Activated naive CD4-positive, alpha-beta T cell treated with anti-CD3 and anti-CD28 coated beads, Interleukin-2, amount 50 U/mL, for 16 hours (primary cell): ENCODE results near the gene ATP9A.
"Not testable (repeated sequence)": the region's sequence is repeated elsewhere in the genome, so short reads cannot be mapped to it uniquely, and the experiment has no call there.

Experiments
- DNase-seq: peaks from one replicate; pipeline ENCODE4 v3.0.0-alpha.2; 2020

Gene ATP9A

GRCh38 chr20:51725584-51726176 lies 42.5 kb downstream of the ATP9A start:
- DNase-seq = no peak

- not testable (repeated sequence) for DNase-seq
Observed at GRCh38 chr20:51723026-51723425, 45.2 kb downstream of the ATP9A start.

- DNase-seq = not testable (repeated sequence)
Observed at GRCh38 chr20:51722246-51722645, 45.9 kb downstream of the ATP9A start.

GRCh38 chr20:51720854-51721253 lies 47.3 kb downstream of the ATP9A start:
- no peak for DNase-seq

GRCh38 chr20:51720384-51720783 lies 47.8 kb downstream of the ATP9A start:
- no peak for DNase-seq

- no peak for DNase-seq
Observed at GRCh38 chr20:51715856-51716185, 52.4 kb downstream of the ATP9A start.

- no peak for DNase-seq
Observed at GRCh38 chr20:51715163-51715855, 52.9 kb downstream of the ATP9A start.

GRCh38 chr20:51713213-51713598 lies 55.0 kb downstream of the ATP9A start:
- DNase-seq = no peak

GRCh38 chr20:51712501-51713212 lies 55.5 kb downstream of the ATP9A start:
- no peak for DNase-seq

- DNase-seq = no peak
Observed at GRCh38 chr20:51711426-51711825, 56.8 kb downstream of the ATP9A start.

- no peak for DNase-seq
Observed at GRCh38 chr20:51710361-51710894, 57.8 kb downstream of the ATP9A start.

GRCh38 chr20:51705400-51705799 lies 62.8 kb downstream of the ATP9A start:
- DNase-seq = no peak

- no peak for DNase-seq
Observed at GRCh38 chr20:51703400-51704287, 64.5 kb downstream of the ATP9A start.

GRCh38 chr20:51702556-51702955 lies 65.6 kb downstream of the ATP9A start:
- DNase-seq = no peak

- no peak for DNase-seq
Observed at GRCh38 chr20:51700809-51701285, 67.3 kb downstream of the ATP9A start.

GRCh38 chr20:51698252-51698651 lies 69.9 kb downstream of the ATP9A start:
- no peak for DNase-seq

- no peak for DNase-seq
Observed at GRCh38 chr20:51697096-51697826, 70.9 kb downstream of the ATP9A start.

- DNase-seq = no peak
Observed at GRCh38 chr20:51696304-51697071, 71.7 kb downstream of the ATP9A start.

- no peak for DNase-seq
Observed at GRCh38 chr20:51695574-51696303, 72.5 kb downstream of the ATP9A start.

GRCh38 chr20:51692806-51693400 lies 75.3 kb downstream of the ATP9A start:
- no peak for DNase-seq
